ENCODE results near the gene MPP2. TPM values are rescaled to one million over a fixed set of nuclear protein-coding genes. Genes with fewer than 3 reads are reported as not detected.
A peak's percentile ranks its signal among the peaks of the same experiment; 100 is the strongest.
"Not testable (repeated sequence)": the region's sequence is repeated elsewhere in the genome, so short reads cannot be mapped to it uniquely, and the experiment has no call there.

The MPP2 gene
- total RNA-seq, 1 donor from 2014 or later, result 2.3 TPM

DNA sequence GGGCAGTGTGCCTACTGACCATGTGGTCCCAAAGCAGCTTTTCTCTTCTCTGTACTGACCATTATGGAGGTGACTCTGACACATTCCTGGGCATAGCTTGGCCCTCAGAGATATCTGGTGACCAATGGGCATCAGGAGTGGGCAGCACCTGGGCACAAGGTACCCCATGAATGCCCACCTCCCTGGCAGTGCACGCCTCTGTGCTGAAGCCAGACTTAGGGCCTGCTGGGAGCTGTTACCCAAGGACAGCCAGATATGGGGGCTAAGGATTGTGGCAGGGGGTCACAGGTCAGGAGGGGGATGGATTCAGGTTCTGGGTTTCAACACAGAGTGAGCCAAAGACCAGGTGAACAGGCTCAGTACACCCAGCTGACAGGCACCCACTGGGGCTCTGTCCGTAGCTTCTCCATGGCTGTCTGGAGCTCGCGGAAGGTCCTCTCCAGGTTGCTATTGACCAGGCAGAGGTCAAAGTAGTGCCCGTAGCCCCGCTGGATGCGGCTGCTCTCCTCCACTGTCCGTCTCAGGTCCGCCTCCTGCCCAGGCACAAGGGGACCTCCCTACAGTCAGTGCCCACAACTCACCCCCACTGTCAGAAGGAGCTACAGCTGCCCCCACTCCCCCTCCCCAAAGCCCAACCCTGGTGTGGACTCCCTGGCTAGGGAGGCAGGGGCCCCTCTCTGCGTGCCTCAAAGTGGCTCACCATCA is 29.7 kb downstream of the MPP2 start:
- peak; percentile 69 for DNase-seq (ENCODE audit: low spot score)

- peak; percentile 73 for DNase-seq (ENCODE audit: low spot score)
Measured at GRCh38 chr17:43877031-43877430, 30.3 kb downstream of the MPP2 start.

- no peak for DNase-seq (ENCODE audit: low spot score)
Measured at GRCh38 chr17:43875476-43876147, 31.7 kb downstream of the MPP2 start.

DNA sequence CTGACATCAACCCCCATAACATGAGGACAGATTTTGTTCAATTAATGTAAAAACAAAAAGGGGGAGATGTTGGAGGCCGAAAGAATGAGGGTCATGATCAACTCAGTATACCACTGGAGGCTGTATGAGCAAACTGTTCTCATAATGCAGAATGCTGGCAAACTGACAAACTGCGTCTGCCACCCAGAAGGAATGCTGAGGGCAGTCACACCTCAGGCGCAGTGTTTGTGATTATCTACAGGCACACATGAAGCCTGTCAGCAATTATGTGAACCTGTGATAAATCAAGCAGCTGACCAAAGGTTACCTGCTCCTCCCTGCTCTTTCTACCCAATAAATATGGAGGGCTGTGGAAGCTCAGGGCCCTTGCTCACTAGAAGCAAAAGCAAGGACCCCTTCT is 33.0 kb downstream of the MPP2 start:
- no peak for DNase-seq (ENCODE audit: low spot score)

DNA sequence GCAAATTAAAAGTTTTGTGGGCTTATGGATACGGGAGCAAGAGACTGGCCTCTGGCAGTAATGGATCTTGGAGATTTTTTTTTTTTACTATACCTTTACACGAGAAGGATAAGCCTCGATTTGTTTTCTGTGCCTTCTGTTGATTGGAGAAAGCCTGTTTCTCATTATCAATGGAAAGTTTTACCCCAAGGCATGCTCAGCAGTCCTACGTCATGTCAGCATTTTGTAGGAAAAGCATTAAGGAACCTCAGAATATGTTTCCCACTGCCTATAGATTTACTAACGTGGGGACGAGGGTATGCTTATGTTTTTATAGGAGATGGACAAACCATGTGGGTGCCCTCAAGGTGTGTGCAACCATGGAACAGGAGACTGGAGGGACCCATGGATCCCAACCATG is 33.5 kb downstream of the MPP2 start:
- no peak for DNase-seq (ENCODE audit: low spot score)

DNA sequence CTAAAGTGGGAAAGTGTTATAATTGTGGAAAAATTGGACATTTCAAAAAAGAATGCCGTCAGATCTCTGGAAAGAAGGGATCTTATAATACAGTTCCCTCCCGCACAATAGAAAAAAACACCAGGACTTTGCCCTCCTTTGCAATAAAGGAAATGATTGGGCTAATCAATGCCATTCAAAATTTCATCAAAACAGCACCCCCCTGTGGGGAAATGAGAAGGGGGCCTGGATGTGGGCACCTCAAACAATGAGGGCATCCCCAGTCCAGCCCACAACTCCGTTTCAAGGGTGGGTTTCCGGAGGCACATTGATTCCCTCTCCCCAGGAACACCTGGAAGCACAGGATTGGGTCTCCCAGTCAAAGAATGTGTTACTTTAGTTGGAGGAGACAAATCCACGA is 34.2 kb downstream of the MPP2 start:
- no peak for DNase-seq (ENCODE audit: low spot score)

DNA sequence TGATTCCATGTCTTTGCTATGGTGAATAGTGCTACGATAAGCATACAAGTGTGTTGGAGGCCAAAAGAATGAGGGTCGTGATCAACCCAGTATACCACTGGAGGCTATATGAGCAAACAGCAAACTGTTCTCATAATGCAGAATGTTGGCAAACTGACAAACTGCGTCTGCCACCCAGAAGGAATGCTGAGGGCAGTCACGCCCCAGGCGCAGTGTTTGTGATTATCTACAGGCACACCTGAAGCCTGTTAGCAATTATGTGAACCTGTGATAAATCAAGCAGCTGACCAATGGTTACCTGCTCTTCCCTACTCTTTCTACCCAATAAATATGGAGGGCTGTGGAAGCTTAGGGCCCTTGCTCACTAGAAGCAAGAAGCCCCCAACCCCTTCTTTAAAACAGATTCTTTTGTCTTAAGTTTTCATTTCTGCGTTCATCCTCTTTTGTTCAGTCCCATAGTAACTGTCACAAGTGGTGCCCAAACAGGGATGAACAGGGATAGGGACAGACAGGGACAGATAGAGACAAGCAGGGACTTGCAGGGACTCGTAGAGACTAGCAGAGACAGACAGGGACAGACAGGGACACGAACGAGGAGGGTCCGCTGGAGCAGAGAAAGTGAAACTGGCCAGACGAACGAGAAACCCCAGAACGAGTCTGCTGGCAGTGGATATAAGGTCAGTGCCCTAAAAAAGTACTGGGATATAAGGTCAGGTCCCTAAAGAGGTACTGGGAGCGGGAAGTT is 35.2 kb downstream of the MPP2 start:
- DNase-seq (ENCODE audit: low spot score), result no peak

DNA sequence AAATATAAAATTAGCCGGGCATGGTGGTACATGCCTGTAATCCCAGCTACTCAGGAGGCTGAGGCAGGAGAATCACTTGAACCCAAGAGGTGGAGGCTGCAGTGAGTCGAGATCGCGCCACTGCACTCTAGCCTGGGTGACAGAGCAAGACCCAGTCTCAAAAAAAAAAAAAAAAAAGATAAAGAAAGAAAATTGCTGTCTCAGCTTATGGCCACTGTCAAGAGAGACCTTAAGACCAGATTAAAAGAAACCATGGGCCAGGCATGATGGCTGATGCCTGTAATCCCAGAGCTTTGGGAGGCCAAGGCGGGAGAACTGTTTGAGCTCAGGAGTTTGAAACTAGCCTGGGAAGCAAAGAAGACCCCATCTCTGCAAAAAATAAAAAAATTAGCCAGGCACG is 38.3 kb downstream of the MPP2 start:
- not testable (repeated sequence) for DNase-seq (ENCODE audit: low spot score)

DNA sequence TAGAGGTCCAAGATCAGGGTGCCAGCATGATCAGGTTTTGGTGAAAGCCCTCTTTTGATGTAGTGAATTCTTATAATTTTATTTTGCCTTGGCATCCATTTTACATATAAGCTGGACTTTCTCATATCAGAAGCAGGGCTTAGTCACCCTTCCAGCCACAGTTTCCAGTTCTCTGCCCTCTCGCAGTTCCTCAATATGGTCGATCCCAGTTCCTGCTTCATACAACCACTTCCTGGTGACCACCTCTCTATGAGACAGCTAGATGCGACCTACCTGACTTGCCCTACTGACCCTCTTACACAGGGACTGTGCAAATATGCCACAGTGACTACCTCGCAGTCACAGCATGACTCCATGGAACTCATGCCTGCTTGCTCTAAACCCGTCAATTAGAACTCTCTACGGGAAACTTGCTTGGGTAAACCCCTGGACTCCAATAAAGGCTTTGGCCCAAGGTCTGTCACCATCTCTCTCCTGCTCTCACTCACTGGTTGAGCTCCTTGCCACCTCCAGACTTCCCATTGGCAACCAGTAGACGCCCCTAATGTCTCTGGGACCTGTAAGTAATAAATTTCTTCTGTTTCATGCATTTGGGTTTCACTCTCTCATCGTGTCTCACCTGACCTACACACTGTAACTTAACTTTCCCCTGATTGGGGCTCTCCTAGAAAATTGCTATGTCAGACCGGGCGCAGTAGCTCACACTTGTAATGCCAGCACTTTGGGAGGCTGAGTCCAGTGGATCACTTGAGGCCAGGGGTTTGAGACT is 38.9 kb downstream of the MPP2 start:
- no peak for DNase-seq (ENCODE audit: low spot score)

GRCh38 chr17:43864161-43864984 is 43.0 kb downstream of the MPP2 start:
- DNase-seq (ENCODE audit: low spot score), result peak; percentile 65

GRCh38 chr17:43861960-43862359 is 45.4 kb downstream of the MPP2 start:
- DNase-seq (ENCODE audit: low spot score), result no peak

DNA sequence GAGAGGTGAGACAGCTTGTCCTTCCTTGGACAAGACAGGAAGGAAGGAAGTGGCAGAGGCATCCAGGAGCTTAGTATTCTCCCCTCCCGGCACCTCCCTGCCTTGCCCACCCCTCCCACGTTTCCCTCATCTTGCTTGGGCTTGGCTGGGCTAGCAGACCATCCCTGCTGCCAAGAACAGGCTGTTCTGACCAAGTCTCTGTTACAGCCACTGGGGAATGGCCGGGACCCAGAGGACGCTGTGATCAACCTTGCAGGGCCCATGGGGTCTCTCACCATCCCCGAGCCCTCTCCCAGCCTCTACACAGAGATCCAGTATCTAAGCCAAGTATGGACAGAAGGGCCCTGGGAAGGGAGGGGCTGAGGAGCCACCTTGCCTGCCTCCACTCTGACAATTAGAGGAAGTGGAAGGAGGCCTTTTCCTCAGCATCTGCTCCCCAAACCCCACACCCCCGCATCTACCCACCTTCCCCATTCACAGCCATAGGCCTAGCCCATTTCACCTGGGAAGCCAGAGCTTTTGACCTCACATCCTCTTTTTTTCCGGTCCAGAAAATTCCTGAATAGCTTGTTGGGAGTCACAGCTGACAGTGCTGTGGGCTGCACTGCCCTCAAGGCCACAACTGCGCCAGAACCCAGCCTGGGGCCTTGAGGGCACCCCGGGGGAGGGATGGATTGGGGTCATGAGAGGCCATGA is 46.3 kb downstream of the MPP2 start:
- DNase-seq (ENCODE audit: low spot score), result peak; percentile 57

DNA sequence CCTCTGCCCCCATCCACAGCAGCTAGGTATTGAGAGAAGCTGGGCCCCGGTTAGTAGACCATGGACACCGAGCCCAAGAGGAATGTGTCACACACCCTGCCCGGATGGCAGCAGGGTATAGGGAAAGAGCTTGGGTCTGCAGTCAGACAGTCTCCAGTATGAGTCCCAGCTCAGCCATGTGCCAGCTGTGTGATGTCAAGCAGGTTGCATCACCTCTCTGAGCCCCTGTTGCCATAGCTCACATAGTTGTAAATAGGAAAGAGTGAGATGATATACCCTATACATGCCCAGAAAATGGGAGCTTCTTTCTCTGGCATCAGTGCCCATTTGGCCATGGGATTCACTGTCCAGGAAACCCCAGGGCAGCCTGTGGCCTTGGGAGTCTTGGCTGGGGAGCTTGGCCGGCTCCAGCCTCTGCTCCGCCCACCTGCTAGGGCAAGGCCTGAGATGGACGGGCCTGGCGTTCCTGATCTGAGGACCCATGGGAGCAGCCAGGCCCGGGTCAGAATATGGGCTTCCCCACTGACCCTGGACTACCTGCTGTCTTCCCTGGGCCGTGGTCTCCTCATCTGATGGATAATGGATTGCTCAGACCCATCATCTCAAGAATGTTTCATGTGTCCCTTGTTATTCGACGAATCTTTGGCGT is 47.1 kb downstream of the MPP2 start:
- DNase-seq (ENCODE audit: low spot score), result peak; percentile 76

DNA sequence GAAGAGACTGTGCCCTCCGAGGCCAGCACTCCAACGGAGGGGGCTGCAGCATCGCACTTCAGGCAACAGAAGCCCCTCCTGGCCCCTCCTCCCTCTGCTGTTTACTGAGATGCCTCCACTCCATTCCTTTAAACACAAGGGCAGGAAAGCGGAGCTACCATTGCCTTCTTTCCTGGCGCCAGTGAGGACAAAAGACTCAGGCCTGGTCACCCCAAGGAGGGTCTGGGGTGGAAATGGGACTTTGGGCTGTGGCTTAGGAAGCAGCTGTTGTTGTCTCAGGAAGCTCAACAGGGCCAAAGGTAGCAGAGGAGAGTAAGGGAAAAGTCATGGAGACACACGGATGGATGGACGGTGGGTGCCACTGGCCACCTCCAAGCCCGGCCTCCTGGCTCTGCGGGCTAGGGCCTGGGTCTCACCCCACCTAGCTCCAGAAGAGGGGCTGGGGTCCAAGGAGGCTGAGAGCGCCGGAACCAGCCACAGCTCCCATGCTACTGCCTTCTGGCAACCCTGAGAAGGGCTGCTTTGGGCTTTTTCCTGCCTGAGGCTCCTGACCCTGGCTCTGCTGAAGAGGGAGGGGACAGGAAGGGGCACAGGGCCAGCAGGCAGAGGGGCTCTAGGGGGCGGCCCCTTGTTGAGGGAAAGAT is 49.3 kb downstream of the MPP2 start:
- DNase-seq (ENCODE audit: low spot score), result no peak

GRCh38 chr17:43857141-43857540 is 50.2 kb downstream of the MPP2 start:
- DNase-seq (ENCODE audit: low spot score), result no peak

DNA sequence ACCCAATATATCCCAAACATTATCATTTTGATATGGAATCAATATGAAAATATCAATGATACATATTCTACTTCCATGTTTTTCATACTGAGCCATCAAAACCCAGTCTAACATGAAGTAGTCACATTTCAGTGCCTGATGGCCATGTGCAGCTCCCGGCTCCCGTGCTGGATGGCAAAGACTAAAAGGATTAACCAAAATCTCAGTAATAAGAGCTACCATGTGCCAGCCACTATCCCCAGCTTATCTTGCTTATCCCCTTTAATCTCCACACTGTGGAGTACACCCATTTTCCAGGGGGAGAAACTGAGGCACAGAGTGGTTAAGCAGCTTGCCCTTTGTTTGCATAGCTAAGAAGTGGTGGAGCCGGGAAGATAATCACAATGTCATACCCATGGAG is 51.2 kb downstream of the MPP2 start:
- DNase-seq (ENCODE audit: low spot score), result no peak

- no peak for DNase-seq (ENCODE audit: low spot score)
Measured at GRCh38 chr17:43855061-43855460, 52.3 kb downstream of the MPP2 start.

- DNase-seq (ENCODE audit: low spot score), result no peak
Measured at GRCh38 chr17:43854498-43854897, 52.8 kb downstream of the MPP2 start.

DNA sequence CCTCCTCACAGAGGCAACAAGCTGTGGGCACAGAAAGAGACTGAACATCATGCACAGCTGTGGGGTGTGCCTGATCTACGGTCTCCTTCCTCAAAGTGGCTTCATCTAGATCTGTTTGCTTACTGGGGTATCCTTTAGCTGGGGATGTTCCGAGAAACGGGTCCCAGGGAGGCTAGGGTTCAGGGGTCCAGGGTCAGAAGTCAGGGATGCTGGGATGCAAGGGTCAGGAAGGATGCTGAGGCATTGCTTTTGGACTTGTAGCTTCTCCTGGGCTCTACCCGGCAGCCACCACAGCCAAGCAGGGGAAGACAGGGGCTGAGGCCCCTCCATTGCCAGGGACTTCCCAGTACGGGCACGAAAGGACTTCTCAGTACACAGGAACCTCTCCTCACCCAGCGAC is 53.8 kb downstream of the MPP2 start:
- DNase-seq (ENCODE audit: low spot score), result no peak

All from mesenteric fat pad (tissue), 1 donor.